GM20000 (cell line): ENCODE results near the gene ZSWIM9.

Experiments
- DNase-seq: peaks from one replicate; pipeline ENCODE4 v3.0.0; 2012; ENCODE audit warnings: low spot score
- TF ChIP-seq, protein P1 (sequence below): IDR thresholded peaks from 2 replicates; pipeline ENCODE4 v1.5.1; 2012; ENCODE audit warnings: mild to moderate bottlenecking, control low read depth; ENCODE audit errors: extremely low read depth, missing control alignments

Gene ZSWIM9

DNA sequence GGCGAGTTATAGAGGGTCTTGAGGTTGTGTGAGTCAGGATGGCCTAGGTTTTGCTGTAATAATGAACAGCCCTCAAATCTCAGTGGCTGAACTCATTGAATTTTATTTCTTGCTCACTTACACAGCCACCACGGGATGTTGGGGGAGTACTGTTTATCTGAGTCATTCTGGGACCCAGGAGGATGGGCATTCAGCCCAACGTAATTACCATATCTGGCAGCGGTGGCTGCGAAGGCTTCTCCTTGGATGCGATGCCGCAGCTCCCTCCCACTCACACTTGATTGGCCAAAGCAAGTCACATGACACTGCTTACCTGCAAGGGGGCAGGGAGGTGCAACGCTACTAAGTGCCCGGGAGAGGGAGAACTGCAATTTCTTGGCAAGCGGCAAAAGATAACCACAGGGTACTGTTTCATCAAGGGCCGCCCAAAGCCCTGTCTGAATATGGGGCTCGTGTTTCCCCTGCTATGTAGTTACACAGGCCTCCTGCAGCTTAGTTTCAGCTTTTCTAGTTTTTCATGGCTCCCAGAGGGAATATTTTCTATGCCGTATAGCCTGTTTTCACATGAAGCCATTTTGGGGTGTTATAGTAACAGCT is 19.9 kb downstream of the ZSWIM9 start:
- TF ChIP-seq, protein P1, sequence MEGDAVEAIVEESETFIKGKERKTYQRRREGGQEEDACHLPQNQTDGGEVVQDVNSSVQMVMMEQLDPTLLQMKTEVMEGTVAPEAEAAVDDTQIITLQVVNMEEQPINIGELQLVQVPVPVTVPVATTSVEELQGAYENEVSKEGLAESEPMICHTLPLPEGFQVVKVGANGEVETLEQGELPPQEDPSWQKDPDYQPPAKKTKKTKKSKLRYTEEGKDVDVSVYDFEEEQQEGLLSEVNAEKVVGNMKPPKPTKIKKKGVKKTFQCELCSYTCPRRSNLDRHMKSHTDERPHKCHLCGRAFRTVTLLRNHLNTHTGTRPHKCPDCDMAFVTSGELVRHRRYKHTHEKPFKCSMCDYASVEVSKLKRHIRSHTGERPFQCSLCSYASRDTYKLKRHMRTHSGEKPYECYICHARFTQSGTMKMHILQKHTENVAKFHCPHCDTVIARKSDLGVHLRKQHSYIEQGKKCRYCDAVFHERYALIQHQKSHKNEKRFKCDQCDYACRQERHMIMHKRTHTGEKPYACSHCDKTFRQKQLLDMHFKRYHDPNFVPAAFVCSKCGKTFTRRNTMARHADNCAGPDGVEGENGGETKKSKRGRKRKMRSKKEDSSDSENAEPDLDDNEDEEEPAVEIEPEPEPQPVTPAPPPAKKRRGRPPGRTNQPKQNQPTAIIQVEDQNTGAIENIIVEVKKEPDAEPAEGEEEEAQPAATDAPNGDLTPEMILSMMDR, result peak; percentile 23

DNA sequence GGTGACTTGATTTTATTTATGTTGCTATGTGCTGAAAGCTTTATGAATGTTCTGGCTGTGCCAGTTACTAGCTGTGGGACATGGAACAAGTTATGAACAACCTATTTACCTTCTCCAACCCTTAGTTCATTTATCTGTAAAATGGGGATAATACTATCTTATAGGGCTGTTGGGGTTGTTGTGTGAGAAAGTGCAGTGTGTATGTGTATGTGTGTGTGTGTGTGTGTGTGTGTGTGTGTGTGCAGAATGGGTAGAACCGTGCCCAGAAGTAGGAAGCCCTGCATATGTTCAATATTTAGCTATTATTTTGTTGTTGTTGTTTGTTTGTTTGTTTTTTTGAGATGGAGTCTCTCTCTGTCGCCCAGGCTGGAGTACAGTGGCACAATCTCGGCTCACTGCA is 20.4 kb downstream of the ZSWIM9 start:
- TF ChIP-seq, protein P1, result no peak
- no peak for DNase-seq

More for the DNA sequence above, 19.9 kb downstream of the ZSWIM9 start:
- DNase-seq, result peak; percentile 79

DNA sequence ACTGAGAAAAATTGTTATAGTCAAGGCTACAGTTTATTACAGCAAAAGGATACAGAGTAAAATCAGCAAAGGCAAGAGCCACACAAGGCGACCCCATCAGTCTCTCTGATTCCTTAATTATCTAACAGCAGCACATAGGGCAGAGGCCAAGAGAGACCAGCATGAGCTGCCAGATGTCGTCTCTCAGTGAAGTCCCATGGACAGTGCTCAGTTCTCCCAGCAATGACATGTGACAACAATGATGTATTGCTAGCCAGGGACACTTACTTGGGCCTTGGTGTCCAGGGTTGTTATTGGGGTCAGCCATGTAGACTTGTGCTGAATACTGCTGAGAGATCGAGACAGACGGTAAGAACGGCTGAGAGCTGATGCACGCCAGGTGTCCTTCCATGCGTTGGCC is 22.3 kb downstream of the ZSWIM9 start:
- no peak for DNase-seq
- TF ChIP-seq, protein P1, result no peak

DNA sequence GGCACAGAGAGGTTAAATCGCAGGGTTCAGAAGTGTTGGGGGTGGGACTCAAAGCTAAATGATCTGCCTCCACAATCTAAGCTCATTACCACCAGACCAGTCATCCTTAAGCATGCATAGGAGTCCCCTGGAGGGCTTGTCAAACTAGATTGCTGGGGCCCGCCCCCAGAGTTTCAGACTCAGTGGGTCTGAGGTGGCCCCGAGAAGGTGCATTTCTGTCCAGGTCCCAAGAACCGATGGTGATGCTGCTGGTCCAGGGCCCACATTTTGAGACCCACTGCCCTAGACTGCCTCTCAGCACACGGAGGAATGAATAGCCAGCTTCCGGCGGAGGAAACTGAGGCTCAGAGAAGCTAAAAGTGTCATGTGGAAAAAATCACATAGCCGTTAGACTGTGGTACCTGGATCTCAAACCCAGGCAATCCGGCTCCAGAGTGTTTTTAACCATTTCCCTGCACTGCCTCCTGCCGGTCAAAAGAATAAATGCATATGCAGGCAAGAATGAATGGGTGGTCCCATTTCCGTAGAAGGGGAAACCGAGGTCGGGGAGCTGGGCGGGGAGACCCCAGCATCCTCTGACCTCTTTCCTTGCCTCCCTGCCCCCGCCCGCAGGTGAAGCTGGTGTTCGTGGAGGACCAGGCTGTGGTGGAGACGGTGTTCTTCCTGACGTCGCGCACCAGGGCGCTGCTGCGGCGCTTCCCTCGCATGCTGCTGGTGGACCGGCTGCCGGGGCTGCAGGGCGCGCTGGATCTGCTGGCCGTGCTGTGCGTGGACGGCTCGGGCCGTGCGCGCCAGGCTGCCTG is 23.8 kb downstream of the ZSWIM9 start:
- TF ChIP-seq, protein P1, result peak; percentile 27
- peak; percentile 80 for DNase-seq

DNA sequence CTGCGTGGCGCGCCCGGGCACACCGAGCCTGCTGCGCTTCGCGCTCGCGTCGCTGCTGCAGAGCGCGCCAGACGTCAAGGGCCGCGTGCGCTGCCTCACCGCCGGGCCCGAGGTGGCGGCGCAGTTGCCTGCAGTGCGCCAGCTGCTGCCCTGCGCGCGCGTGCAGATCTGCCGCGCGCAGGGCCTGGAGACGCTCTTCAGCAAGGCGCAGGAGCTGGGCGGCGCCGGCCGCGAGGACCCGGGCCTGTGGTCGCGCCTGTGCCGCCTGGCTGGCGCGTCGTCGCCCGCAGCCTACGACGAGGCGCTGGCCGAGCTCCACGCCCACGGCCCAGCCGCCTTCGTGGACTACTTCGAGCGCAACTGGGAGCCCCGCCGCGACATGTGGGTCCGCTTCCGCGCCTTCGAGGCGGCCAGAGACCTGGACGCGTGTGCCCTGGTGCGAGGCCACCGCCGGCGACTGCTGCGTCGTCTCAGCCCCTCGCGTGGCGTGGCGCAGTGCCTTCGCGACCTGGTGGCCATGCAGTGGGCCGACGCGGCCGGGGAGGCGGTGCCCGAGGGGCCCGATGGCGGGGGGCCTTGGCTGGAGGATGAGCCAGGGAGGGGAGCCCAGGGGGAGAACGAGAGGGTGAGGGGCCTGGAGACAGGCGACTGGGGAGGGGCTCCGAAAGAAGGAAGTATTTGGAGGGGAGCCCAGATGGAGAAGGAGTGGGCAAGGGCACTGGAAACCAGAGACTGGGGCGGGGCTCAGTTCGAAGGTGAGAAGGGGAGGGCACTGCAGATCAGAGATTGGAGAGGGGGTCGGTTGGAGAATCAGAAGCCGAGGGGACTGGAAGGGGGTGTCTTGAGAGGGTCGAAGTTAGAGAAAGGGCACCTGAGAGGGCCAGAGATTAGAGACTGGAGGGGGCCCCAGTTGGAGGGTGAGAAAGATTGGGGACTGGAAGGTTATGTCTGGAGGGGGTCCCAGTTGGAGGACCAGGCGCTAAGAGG is 24.7 kb downstream of the ZSWIM9 start:
- DNase-seq, result no peak
- TF ChIP-seq, protein P1, result no peak

DNA sequence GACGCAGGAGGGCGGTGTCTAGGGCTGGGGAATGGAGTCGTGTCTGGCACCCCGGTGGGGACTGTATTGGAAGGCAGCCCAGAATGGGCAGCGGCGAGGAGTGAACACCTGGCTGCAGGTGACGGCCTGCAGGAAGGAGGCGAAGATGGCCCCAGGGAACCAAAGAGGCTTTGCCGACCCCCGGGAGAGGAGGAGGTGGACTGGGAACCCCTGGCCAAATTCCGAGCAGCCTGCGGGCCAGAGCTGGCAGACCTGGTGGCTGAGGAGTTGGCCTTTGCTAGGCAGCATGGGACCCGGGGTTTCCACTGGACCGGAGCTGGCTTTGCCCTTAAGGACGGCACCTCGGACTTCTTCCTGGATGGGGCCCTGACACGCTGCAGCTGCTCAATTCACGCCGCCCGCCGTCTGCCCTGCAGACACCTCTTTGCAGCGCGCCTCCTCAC is 25.9 kb downstream of the ZSWIM9 start:
- TF ChIP-seq, protein P1, result no peak
- DNase-seq, result no peak
